IPS-18c (cell line): ENCODE results near the gene ZFYVE16.
"Not testable (repeated sequence)": the region's sequence is repeated elsewhere in the genome, so short reads cannot be mapped to it uniquely, and the experiment has no call there.

Experiments used
- H3K4me3 ChIP-seq: 2 replicates; pipeline ENCODE4 v1.7.0; 2013; ENCODE audit warnings: low read depth, mild to moderate bottlenecking, low read length, moderate library complexity; ENCODE audit not compliant: insufficient read depth
- H3K9me3 ChIP-seq: one replicate; pipeline ENCODE4 v1.6.1; 2013; ENCODE audit warnings: mild to moderate bottlenecking, low read length, moderate library complexity; ENCODE audit not compliant: control insufficient read depth, insufficient read depth

Gene ZFYVE16

GRCh38 chr5:80474929-80475328, 67.1 kb downstream of the ZFYVE16 start:
- H3K9me3 ChIP-seq: peaks cover 4% of the 10 kb centered on the region

GRCh38 chr5:80479713-80480112, 71.8 kb downstream of the ZFYVE16 start:
- Histone ChIP-seq H3K4me3 (no peak overlapping the region), H3K9me3 (no peaks in the 10 kb centered on the region)

More at GRCh38 chr5:80474929-80475328, 67.1 kb downstream of the ZFYVE16 start:
- H3K4me3 ChIP-seq: no peak overlapping the region

GRCh38 chr5:80480354-80480753, 72.5 kb downstream of the ZFYVE16 start:
- Histone ChIP-seq H3K4me3 (no peak overlapping the region), H3K9me3 (no peaks in the 10 kb centered on the region)

- H3K9me3 ChIP-seq: no peaks in the 10 kb centered on the region
- no peak overlapping the region for H3K4me3 ChIP-seq
Observed at GRCh38 chr5:80481019-80481893, 73.4 kb downstream of the ZFYVE16 start.

- Histone ChIP-seq H3K9me3 (no peaks in the 10 kb centered on the region), H3K4me3 (no peak overlapping the region)
Observed at GRCh38 chr5:80482578-80482977, 74.7 kb downstream of the ZFYVE16 start.

GRCh38 chr5:80483636-80484232, 75.9 kb downstream of the ZFYVE16 start:
- Histone ChIP-seq H3K9me3 (no peaks in the 10 kb centered on the region), H3K4me3 (no peak overlapping the region)

- Histone ChIP-seq H3K9me3 (no peaks in the 10 kb centered on the region), H3K4me3 (peak overlapping the region; percentile 68)
Observed at GRCh38 chr5:80487444-80487828, 79.6 kb downstream of the ZFYVE16 start.

GRCh38 chr5:80487829-80488721, 80.2 kb downstream of the ZFYVE16 start, which contains the start of gene FAM151B:
Gene FAM151B, plus strand, starts transcription at chr5:80488100. Its CDS starts 24 bp downstream, at chr5:80488124.
- Histone ChIP-seq H3K9me3 (no peaks in the 10 kb centered on the region), H3K4me3 (peak within 1 kb of the TSS; percentile 68)

- Histone ChIP-seq H3K4me3 (no peak overlapping the region), H3K9me3 (no peaks in the 10 kb centered on the region)
Observed at GRCh38 chr5:80491296-80491695, 83.4 kb downstream of the ZFYVE16 start.

- no peak overlapping the region for H3K4me3 ChIP-seq
Observed at GRCh38 chr5:80492741-80493140, 84.9 kb downstream of the ZFYVE16 start.

GRCh38 chr5:80493443-80493842, 85.6 kb downstream of the ZFYVE16 start:
- H3K9me3 ChIP-seq, H3K4me3 ChIP-seq: not testable (repeated sequence)

More at GRCh38 chr5:80492741-80493140, 84.9 kb downstream of the ZFYVE16 start:
- no peaks in the 10 kb centered on the region for H3K9me3 ChIP-seq

- Histone ChIP-seq H3K9me3 (peaks cover 2% of the 10 kb centered on the region), H3K4me3 (no peak overlapping the region)
Observed at GRCh38 chr5:80495891-80496290, 88.0 kb downstream of the ZFYVE16 start.

- H3K9me3 ChIP-seq: peaks cover 2% of the 10 kb centered on the region
- H3K4me3 ChIP-seq: no peak overlapping the region
Observed at GRCh38 chr5:80502800-80503199, 94.9 kb downstream of the ZFYVE16 start.

GRCh38 chr5:80503641-80504040, 95.8 kb downstream of the ZFYVE16 start:
- H3K9me3 ChIP-seq: peaks cover 2% of the 10 kb centered on the region
- no peak overlapping the region for H3K4me3 ChIP-seq

- peaks cover 2% of the 10 kb centered on the region for H3K9me3 ChIP-seq
- H3K4me3 ChIP-seq: no peak overlapping the region
Observed at GRCh38 chr5:80504833-80505232, 97.0 kb downstream of the ZFYVE16 start.

GRCh38 chr5:80507663-80508062, 99.8 kb downstream of the ZFYVE16 start:
- no peaks in the 10 kb centered on the region for H3K9me3 ChIP-seq

GRCh38 chr5:80508844-80509243, 101.0 kb downstream of the ZFYVE16 start:
- Histone ChIP-seq H3K4me3 (no peak overlapping the region), H3K9me3 (no peaks in the 10 kb centered on the region)

More at GRCh38 chr5:80507663-80508062, 99.8 kb downstream of the ZFYVE16 start:
- H3K4me3 ChIP-seq: no peak overlapping the region
